A549 (cell line): ENCODE results near the gene ENKUR.

Experiments
- EHMT2 ChIP-seq: fragments of 200-600 bp; sonication (generic); IDR thresholded peaks from 2 replicates; pipeline ENCODE4 v1.6.1; 2016; ENCODE audit warnings: antibody characterized with exemption, low read depth, mild to moderate bottlenecking, moderate library complexity
- KDM1A ChIP-seq: fragments of 200-600 bp; sonication (generic); IDR thresholded peaks from 2 replicates; pipeline ENCODE4 v1.6.1; 2016; ENCODE audit warnings: low read depth, mild to moderate bottlenecking
- KDM5A ChIP-seq: fragments of 200-600 bp; sonication (generic); IDR thresholded peaks from 2 replicates; pipeline ENCODE4 v1.6.1; 2016; ENCODE audit warnings: antibody characterized with exemption, mild to moderate bottlenecking
- MAFK ChIP-seq: fragments of 450-650 bp; IDR thresholded peaks from 2 replicates; pipeline ENCODE4 v1.6.1; 2014; ENCODE audit not compliant: partially characterized antibody
- NPAS2 ChIP-seq: fragments of 250-450 bp; sonication (Bioruptor Pico); IDR thresholded peaks from 2 replicates; pipeline ENCODE4 v1.8.0; 2022; ENCODE audit warnings: mild to moderate bottlenecking, moderate library complexity, borderline replicate concordance
- POLR2A ChIP-seq: IDR thresholded peaks from 2 replicates; pipeline ENCODE4 v1.6.1; 2012; ENCODE audit warnings: mild to moderate bottlenecking, low read length
- RAD21 ChIP-seq, 2 experiments: fragments of >200 bp in 1 of 2; sonication (Bioruptor Twin) in 1 of 2; formaldehyde crosslinking in 1 of 2; IDR thresholded peaks in 1 of 2; conservative IDR thresholded peaks in 1 of 2; 2 replicates in 1 of 2; 3 replicates in 1 of 2; pipeline ENCODE4 v1.6.1; 2012 to 2018; ENCODE audit warnings: inconsistent platforms in 1 of 2
- ZSCAN20 ChIP-seq: fragments of 250-450 bp; sonication (Bioruptor Pico); IDR thresholded peaks from 2 replicates; pipeline ENCODE4 v1.8.0; 2022; ENCODE audit warnings: mild to moderate bottlenecking, moderate library complexity
- TF ChIP-seq, protein P1 (sequence below): fragments of >200 bp; sonication (Bioruptor Twin); formaldehyde crosslinking; IDR thresholded peaks from 3 replicates; pipeline ENCODE4 v1.5.1; 2016

DNA sequence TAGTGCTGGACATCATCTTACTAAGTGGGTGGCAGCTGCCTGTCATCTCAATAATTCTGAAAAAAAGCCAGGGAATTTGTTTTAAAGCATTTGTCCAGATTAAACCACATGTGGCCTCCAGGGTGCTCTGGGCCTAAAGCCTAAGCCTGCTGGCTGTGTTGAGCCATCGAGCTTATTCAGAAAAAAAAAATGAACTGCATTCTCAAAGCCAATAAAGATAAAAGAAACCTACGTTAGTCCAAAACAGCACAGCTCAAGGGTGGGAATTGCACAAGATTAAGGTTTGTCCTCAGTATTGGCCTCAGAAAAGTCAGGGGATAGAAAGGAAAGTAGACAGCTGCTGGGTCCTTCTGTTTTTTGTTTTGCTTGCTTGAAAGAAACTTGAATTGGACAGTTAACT, 41.0 kb downstream of the ENKUR start:
- TF ChIP-seq ZSCAN20 (CRISPR knock-in tag) (no peak), KDM1A (no peak), RAD21 (conservative IDR thresholded peaks at IDR 0.05 in 1 of 2, IDR thresholded peaks at IDR 0.05 in 1 of 2) (no peak), EHMT2 (no peak), MAFK (no peak), KDM5A (no peak), POLR2A (no peak), NPAS2 (CRISPR knock-in tag) (no peak)
- TF ChIP-seq, protein P1, sequence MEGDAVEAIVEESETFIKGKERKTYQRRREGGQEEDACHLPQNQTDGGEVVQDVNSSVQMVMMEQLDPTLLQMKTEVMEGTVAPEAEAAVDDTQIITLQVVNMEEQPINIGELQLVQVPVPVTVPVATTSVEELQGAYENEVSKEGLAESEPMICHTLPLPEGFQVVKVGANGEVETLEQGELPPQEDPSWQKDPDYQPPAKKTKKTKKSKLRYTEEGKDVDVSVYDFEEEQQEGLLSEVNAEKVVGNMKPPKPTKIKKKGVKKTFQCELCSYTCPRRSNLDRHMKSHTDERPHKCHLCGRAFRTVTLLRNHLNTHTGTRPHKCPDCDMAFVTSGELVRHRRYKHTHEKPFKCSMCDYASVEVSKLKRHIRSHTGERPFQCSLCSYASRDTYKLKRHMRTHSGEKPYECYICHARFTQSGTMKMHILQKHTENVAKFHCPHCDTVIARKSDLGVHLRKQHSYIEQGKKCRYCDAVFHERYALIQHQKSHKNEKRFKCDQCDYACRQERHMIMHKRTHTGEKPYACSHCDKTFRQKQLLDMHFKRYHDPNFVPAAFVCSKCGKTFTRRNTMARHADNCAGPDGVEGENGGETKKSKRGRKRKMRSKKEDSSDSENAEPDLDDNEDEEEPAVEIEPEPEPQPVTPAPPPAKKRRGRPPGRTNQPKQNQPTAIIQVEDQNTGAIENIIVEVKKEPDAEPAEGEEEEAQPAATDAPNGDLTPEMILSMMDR, result no peak
